CD8-positive, alpha-beta memory T cell (primary cell): ENCODE measurements around the gene PSME3IP1. TPM values are rescaled to one million over a fixed set of nuclear protein-coding genes. Genes with fewer than 3 reads are reported as not detected.

ENCODE experiments used
- CTCF ChIA-PET: fragments of 350-600 bp; sonication (Branson Sonifier 250); formaldehyde crosslinking; loops from one replicate; lab custom pipeline; 2021; ENCODE audit warnings: antibody characterized with exemption; lab: Charles Lee
- POLR2A ChIA-PET: fragments of 350-600 bp; sonication (Branson Sonifier 250); formaldehyde crosslinking; loops from one replicate; lab custom pipeline; 2021; ENCODE audit warnings: antibody characterized with exemption; lab: Charles Lee
- DNase-seq, 5 donors: peaks; one replicate each; pipeline versions ENCODE4 v3.0.0 to v3.0.0-alpha.2; 2020 to 2022; ENCODE audit warnings: mixed read lengths in 1 of 5
- H3K27ac ChIP-seq: one replicate; pipeline ENCODE4 v1.7.0; 2013; ENCODE audit warnings: low read depth, mild to moderate bottlenecking, low read length, moderate library complexity
- H3K27me3 ChIP-seq: 2 replicates; pipeline ENCODE4 v1.7.0; 2013; ENCODE audit warnings: low read length, mild to moderate bottlenecking; ENCODE audit not compliant: insufficient read depth, poor library complexity, severe bottlenecking
- H3K36me3 ChIP-seq: 2 replicates; pipeline ENCODE4 v1.7.0; 2013; ENCODE audit warnings: mild to moderate bottlenecking, low read length, moderate library complexity; ENCODE audit not compliant: insufficient read depth
- H3K4me1 ChIP-seq: 2 replicates; pipeline ENCODE4 v1.7.0; 2013; ENCODE audit warnings: mild to moderate bottlenecking, low read length, moderate library complexity; ENCODE audit not compliant: insufficient read depth
- H3K4me3 ChIP-seq: 2 replicates; pipeline ENCODE4 v1.7.0; 2013; ENCODE audit warnings: mild to moderate bottlenecking, low read length
- H3K9me3 ChIP-seq: 2 replicates; pipeline ENCODE4 v1.7.0; 2013; ENCODE audit warnings: mild to moderate bottlenecking, low read length
- H3K27ac Mint-ChIP-seq, 8 donors: one replicate each; pipeline ENCODE4 v1.8.0; 2020 to 2021; ENCODE audit warnings: mixed read lengths in 8 of 8, mild to moderate bottlenecking in 6 of 8, inconsistent platforms in 3 of 8, moderate library complexity in 3 of 8
- H3K27me3 Mint-ChIP-seq, 2 donors: one replicate each; pipeline ENCODE4 v1.8.0; 2020 to 2021; ENCODE audit warnings: mixed read lengths in 2 of 2, mild to moderate bottlenecking in 1 of 2, moderate library complexity in 1 of 2
- H3K36me3 Mint-ChIP-seq, 3 donors: one replicate each; pipeline ENCODE4 v1.8.0; 2020 to 2021; ENCODE audit warnings: mixed read lengths in 3 of 3, inconsistent platforms in 1 of 3, mild to moderate bottlenecking in 1 of 3
- H3K4me1 Mint-ChIP-seq, 3 donors: one replicate each; pipeline ENCODE4 v1.8.0; 2020 to 2021; ENCODE audit warnings: mixed read lengths in 3 of 3, inconsistent platforms in 1 of 3, mild to moderate bottlenecking in 1 of 3
- H3K4me3 Mint-ChIP-seq, 7 donors: one replicate each; pipeline ENCODE4 v1.8.0; 2020 to 2021; ENCODE audit warnings: mixed read lengths in 7 of 7, mild to moderate bottlenecking in 6 of 7, moderate library complexity in 4 of 7, inconsistent platforms in 2 of 7
- H3K9me3 Mint-ChIP-seq, 5 donors: one replicate each; pipeline ENCODE4 v1.8.0; 2020 to 2022; ENCODE audit warnings: mixed read lengths in 5 of 5, mild to moderate bottlenecking in 3 of 5, moderate library complexity in 2 of 5, inconsistent platforms in 1 of 5
- polyA plus RNA-seq: library from polyadenylated mRNA; unstranded; fragments of 300-500 nt; fragmentation: Illumina TruSeq; gene quantifications from one replicate; pipeline ENCODE4 v1.2.3, GENCODE V29; 2021
- total RNA-seq, 2 experiments: library from RNA; stranded (reverse); gene quantifications; one replicate each; pipeline ENCODE4 v1.2.3, GENCODE V29; 2021

Gene PSME3IP1, protein sequence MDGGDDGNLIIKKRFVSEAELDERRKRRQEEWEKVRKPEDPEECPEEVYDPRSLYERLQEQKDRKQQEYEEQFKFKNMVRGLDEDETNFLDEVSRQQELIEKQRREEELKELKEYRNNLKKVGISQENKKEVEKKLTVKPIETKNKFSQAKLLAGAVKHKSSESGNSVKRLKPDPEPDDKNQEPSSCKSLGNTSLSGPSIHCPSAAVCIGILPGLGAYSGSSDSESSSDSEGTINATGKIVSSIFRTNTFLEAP
- 100 to 1,000 TPM; 103 to 111 TPM for total RNA-seq
- 62.3 TPM for polyA plus RNA-seq

DNA sequence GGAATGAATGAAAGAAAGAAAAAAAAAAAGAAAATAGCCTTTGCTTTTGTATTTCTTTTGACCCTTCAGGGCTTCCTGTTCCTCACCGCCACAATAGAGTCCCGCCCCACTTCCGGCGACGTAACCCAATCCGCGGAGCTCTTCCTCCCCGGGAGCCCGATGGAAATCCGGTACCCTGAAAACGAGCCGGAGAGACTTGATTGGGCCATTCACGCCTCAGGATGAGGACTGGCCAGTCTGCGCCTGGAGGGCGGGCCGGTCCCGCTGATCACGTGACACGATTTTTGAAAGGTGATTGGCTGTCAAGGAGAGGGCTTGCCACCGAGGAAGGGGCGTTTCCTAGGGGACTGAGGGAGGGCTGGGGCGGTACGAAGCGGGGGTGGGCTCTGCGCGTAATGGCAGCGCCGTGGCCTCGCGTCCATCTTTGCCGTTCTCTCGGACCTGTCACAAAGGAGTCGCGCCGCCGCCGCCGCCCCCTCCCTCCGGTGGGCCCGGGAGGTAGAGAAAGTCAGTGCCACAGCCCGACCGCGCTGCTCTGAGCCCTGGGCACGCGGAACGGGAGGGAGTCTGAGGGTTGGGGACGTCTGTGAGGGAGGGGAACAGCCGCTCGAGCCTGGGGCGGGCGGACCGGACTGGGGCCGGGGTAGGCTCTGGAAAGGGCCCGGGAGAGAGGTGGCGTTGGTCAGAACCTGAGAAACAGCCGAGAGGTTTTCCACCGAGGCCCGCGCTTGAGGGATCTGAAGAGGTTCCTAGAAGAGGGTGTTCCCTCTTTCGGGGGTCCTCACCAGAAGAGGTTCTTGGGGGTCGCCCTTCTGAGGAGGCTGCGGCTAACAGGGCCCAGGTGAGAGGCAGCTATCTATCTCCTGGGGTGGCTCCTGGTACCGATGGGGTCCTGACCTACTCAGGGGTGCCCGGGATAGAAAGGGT lies at the start of gene PSME3IP1, which contains the start of gene RSPRY1:
TSS of gene PSME3IP1 (minus strand) at position 95 of the 927 bp plus-strand sequence. CDS start 12,185 bp downstream, outside the sequence.
TSS of gene RSPRY1 (plus strand) at position 385 of the 927 bp plus-strand sequence. CDS start 18,330 bp downstream, outside the sequence.
- Histone ChIP-seq H3K4me3 (peak within 1 kb of the TSS; percentile 85), H3K4me1 (peaks cover 21% of the 10 kb centered on the region)

DNA sequence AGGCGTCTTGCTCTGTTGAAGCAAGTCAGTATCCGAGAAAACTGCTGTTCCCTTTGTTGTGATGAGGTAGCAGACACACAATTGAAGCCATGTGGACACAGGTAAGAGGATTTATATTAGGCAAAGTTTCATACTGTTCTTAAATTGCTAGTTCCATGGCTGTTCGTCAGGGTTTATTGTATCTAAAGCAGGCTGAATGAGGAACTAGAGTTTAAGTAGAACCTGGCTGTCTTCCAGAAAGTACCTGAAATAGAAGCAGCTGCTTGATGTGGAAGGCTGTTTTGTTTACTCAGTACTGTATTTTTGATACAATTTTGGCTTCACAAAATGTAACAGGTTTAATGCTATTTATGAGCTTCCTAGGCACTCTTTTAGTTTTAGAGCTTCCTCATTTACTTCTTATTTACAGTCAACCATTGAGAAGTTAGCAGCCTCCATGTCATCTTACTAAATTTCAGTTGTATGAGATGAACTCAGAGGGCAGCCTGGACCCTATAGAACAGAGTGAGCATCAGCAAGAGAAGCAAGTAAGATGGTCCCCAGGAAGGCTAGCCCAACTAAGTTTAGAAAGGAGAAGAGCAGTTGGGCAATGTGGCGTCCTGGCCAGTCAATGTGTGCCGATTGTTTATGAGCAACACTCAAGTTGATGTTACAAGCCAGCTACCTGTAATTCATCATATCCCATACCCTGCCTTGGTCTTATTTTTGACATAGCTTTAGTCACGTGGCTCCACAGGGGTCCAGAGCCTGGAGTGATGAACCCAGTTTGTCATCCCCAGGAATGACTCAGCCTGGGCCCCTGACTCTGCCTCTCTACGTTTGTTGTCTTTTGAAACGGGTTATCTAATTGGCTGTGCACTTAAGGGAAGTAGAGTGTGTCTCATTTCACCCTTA lies 49.5 kb upstream of the PSME3IP1 start:
- Mint-ChIP-seq H3K9me3 (no peaks in the 10 kb centered on the region), H3K27ac (peak overlapping the region in 2 of 8 donors; percentile 17 to 66), H3K27me3 (no peaks in the 10 kb centered on the region), H3K4me1 (no peaks in the 10 kb centered on the region), H3K36me3 (peaks cover 6 to 82% (median 26%) of the 10 kb centered on the region in 3 donors), H3K4me3 (peak overlapping the region in 1 of 7 donors; percentile 36)
- no peaks in the 10 kb centered on the region for H3K4me1 ChIP-seq
- no peak for DNase-seq
- no peak overlapping the region for H3K27ac ChIP-seq
- ChIA-PET POLR2A (no interaction called here), CTCF (no interaction called here)
- H3K36me3 ChIP-seq = peaks cover 49% of the 10 kb centered on the region
- H3K4me3 ChIP-seq = no peak overlapping the region
- H3K9me3 ChIP-seq = no peaks in the 10 kb centered on the region
- H3K27me3 ChIP-seq = no peaks in the 10 kb centered on the region

More for the DNA sequence above, at the start of gene PSME3IP1, which contains the start of gene RSPRY1:
- Mint-ChIP-seq H3K4me1 (peaks cover 48 to 76% (median 59%) of the 10 kb centered on the region in 3 donors), H3K36me3 (peaks cover 0 to 30% (median 0%) of the 10 kb centered on the region in 3 donors), H3K9me3 (no peaks in the 10 kb centered on the region), H3K4me3 (peak within 1 kb of the TSS; percentile 92 to 98 (median 94)), H3K27me3 (peaks cover 0 to 3% of the 10 kb centered on the region in 2 donors), H3K27ac (peak within 1 kb of the TSS; percentile 91 to 98 (median 95))
- ChIA-PET CTCF (interaction anchor here (0.7 to 2.2 kb wide), 4 partner anchors 93 to 222 kb away, joined by 3 to 8 read pairs (median 6); partner anchors contain the start of gene CPNE2), POLR2A (interaction anchor here (0.5 to 1.7 kb wide), 14 partner anchors 11 to 737 kb away, joined by 3 to 17 read pairs (median 4); partner anchors contain the start of genes HERPUD1 and NLRC5)
- H3K27me3 ChIP-seq = no peaks in the 10 kb centered on the region
- H3K27ac ChIP-seq = peak within 1 kb of the TSS; percentile 83
- peak; percentile 95 to 100 (median 99) for DNase-seq
- H3K36me3 ChIP-seq = no peaks in the 10 kb centered on the region
- no peaks in the 10 kb centered on the region for H3K9me3 ChIP-seq

DNA sequence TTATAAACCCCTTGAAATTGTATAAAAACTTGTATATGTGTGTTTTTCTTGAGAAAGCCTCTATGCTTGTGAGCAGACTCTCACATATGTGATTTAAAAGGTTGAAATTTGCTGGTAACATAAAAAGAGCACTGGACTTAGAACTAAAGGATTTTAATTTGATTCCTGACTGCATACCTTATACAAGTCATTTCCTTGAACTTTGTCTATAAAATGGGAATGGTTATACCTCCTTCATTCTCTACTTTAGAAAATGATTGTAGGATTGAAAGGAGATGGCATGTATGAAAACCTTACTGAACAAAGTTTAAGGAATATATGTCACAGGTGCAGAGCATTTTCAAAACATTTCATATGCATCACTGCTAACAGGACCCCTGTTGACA lies 48.9 kb upstream of the PSME3IP1 start:
- no peaks in the 10 kb centered on the region for H3K9me3 ChIP-seq
- H3K4me1 Mint-ChIP-seq = no peaks in the 10 kb centered on the region
- no peaks in the 10 kb centered on the region for H3K4me1 ChIP-seq
- H3K4me3 Mint-ChIP-seq = no peak overlapping the region
- POLR2A ChIA-PET = no interaction called here
- H3K27ac Mint-ChIP-seq = no peak overlapping the region
- no peak overlapping the region for H3K27ac ChIP-seq
- H3K9me3 Mint-ChIP-seq = no peaks in the 10 kb centered on the region
- DNase-seq = no peak
- H3K36me3 ChIP-seq = peaks cover 52% of the 10 kb centered on the region
- no peaks in the 10 kb centered on the region for H3K27me3 ChIP-seq
- CTCF ChIA-PET = no interaction called here
- no peak overlapping the region for H3K4me3 ChIP-seq
- no peaks in the 10 kb centered on the region for H3K27me3 Mint-ChIP-seq
- H3K36me3 Mint-ChIP-seq = peaks cover 9 to 83% (median 28%) of the 10 kb centered on the region in 3 donors

DNA sequence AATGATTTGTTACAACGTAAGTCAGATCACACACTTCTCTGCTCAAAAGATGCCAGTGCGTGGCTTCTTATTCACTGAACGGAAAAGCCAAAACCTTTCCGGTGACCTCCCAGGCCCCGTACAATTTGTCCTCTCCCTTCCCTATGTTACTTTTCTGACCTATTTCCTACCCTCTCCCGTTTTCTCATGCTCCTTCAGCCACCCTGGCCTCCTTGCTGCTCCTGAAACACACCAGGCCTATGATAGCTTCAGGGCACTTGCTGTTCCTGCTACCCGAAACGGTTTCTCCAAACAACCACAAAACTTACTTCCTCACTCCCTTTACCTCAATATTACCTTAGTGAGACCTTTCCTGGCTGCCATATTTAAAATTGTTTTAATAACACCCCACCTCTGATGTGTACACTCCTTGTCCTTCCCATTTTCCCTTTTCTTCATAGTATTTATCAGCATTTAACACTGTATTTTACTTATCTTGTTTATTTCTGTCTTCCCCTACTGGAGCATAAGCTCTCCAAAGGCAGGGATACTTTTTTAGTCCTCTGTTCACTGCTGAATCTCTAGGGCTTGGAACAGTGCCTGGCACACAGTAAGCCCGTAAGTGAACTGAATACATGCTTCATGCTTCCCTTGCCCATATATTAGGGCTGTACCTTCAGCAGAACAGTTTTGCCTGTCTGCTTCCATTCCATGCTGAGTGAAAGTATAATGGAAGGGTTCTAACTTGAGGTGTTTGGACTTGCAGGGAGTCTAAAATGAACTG lies 48.3 kb upstream of the PSME3IP1 start:
- Mint-ChIP-seq H3K36me3 (peaks cover 9 to 82% (median 28%) of the 10 kb centered on the region in 3 donors), H3K4me3 (peak overlapping the region in 1 of 7 donors; percentile 2), H3K9me3 (no peaks in the 10 kb centered on the region), H3K4me1 (no peaks in the 10 kb centered on the region), H3K27ac (peak overlapping the region in 5 of 8 donors; percentile 9 to 75 (median 22)), H3K27me3 (no peaks in the 10 kb centered on the region)
- POLR2A ChIA-PET = no interaction called here
- H3K27ac ChIP-seq = no peak overlapping the region
- CTCF ChIA-PET = no interaction called here
- no peak overlapping the region for H3K4me3 ChIP-seq
- DNase-seq = no peak
- H3K27me3 ChIP-seq = no peaks in the 10 kb centered on the region
- H3K9me3 ChIP-seq = no peaks in the 10 kb centered on the region
- peaks cover 52% of the 10 kb centered on the region for H3K36me3 ChIP-seq
- no peaks in the 10 kb centered on the region for H3K4me1 ChIP-seq

DNA sequence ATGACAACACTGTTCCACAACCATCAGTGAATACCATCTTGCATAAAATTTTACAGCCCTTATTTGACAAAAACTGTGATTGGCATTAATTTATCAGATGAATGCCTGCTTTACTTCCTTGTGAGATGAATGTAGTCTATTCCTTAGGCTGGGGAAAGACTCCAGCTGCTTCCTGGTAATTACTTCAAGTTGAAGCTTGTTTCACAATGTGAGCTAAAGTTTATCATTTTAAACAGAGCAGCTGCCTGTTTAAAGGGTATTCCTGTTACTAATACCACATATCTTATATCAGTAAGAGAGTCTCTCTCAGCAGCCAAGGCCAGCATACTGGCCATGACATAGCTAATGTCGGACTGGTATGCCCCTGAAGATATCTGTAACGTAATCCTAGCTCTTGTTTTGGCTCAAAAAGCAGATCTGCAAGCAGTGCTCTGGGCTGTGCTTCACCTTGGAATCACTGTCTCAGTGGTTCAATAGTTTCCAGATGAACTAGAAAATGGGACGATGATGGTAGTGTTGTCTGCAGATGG lies 46.0 kb upstream of the PSME3IP1 start:
- Histone ChIP-seq H3K9me3 (no peaks in the 10 kb centered on the region), H3K27ac (no peak overlapping the region), H3K4me1 (no peaks in the 10 kb centered on the region), H3K36me3 (peaks cover 56% of the 10 kb centered on the region), H3K27me3 (no peaks in the 10 kb centered on the region), H3K4me3 (no peak overlapping the region)
- ChIA-PET POLR2A (no interaction called here), CTCF (no interaction called here)
- no peak overlapping the region for H3K4me3 Mint-ChIP-seq
- H3K9me3 Mint-ChIP-seq = no peaks in the 10 kb centered on the region
- H3K27me3 Mint-ChIP-seq = no peaks in the 10 kb centered on the region
- no peaks in the 10 kb centered on the region for H3K4me1 Mint-ChIP-seq
- no peak overlapping the region for H3K27ac Mint-ChIP-seq
- DNase-seq = no peak
- H3K36me3 Mint-ChIP-seq = peaks cover 9 to 85% (median 34%) of the 10 kb centered on the region in 3 donors

DNA sequence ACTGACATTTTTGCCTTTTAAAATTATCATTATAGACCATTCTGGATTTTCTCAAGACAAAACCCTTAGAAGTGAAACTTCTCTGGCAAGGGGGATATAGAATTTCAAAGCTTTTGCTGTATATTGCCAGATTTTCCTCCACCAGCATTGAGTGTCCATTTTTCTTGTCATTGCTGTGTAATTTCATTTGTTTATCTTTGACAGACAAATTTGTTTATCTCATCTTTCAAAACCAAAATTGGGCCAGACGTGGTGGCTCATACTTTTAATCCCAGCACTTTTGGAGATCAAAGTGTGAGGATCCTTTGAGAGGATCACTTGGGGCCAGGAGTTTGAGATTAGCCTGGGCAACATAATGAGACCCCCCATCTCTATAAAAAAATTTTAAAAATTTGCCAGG lies 43.2 kb upstream of the PSME3IP1 start:
- H3K9me3 Mint-ChIP-seq = no peaks in the 10 kb centered on the region
- no peak overlapping the region for H3K4me3 Mint-ChIP-seq
- no peak for DNase-seq
- POLR2A ChIA-PET = no interaction called here
- no peaks in the 10 kb centered on the region for H3K4me1 ChIP-seq
- no peaks in the 10 kb centered on the region for H3K9me3 ChIP-seq
- CTCF ChIA-PET = no interaction called here
- peaks cover 60% of the 10 kb centered on the region for H3K36me3 ChIP-seq
- no peaks in the 10 kb centered on the region for H3K27me3 ChIP-seq
- H3K27ac ChIP-seq = no peak overlapping the region
- no peak overlapping the region for H3K4me3 ChIP-seq
- no peak overlapping the region for H3K27ac Mint-ChIP-seq
- no peaks in the 10 kb centered on the region for H3K4me1 Mint-ChIP-seq
- H3K27me3 Mint-ChIP-seq = no peaks in the 10 kb centered on the region
- H3K36me3 Mint-ChIP-seq = peaks cover 9 to 88% (median 27%) of the 10 kb centered on the region in 3 donors
